Right atrium auricular region (tissue), 2 donors: ENCODE results near the gene SLC41A2. TPM values are rescaled to one million over a fixed set of nuclear protein-coding genes. Genes with fewer than 3 reads are reported as not detected.

Source experiments
- DNase-seq: peaks from one replicate; pipeline ENCODE4 v3.0.0-alpha.2; 2019; ENCODE audit warnings: low spot score
- H3K27ac ChIP-seq, 2 donors: fragments of 200-600 bp; sonication (generic); 1 replicate in 1 of 2; 2 replicates in 1 of 2; pipeline ENCODE4 v1.5.1; 2016 to 2019
- H3K27me3 ChIP-seq, 2 donors: fragments of 200-600 bp; sonication (generic); one replicate each; pipeline versions ENCODE4 v1.5.1 to v1.6.0; 2017 to 2019
- H3K36me3 ChIP-seq: fragments of 200-600 bp; sonication (generic); one replicate; pipeline ENCODE4 v1.5.1; 2016
- H3K4me1 ChIP-seq, 2 donors: fragments of 200-600 bp; sonication (generic); one replicate each; pipeline versions ENCODE4 v1.5.1 to v1.6.0; 2017 to 2019
- H3K4me3 ChIP-seq, 2 donors: fragments of 200-600 bp; sonication (generic); 1 replicate in 1 of 2; 2 replicates in 1 of 2; pipeline ENCODE4 v1.5.1; 2017 to 2019; ENCODE audit warnings: mild to moderate bottlenecking in 1 of 2, moderate library complexity in 1 of 2
- H3K9me3 ChIP-seq, 2 donors: fragments of 200-600 bp; sonication (generic); one replicate each; pipeline ENCODE4 v1.5.1; 2019
- total RNA-seq, 2 donors: library from RNA; depleted of rRNA; stranded (reverse); fragments of >200 nt; gene quantifications; one replicate each; pipeline ENCODE4 v1.1.0, GENCODE V29; 2016
- TF ChIP-seq, protein P1 (sequence below), 2 donors: fragments of 200-600 bp; sonication (generic); IDR thresholded peaks; one replicate each; pipeline ENCODE4 v1.5.1; 2019; ENCODE audit warnings: antibody characterized with exemption in 2 of 2

The SLC41A2 gene
- total RNA-seq, 2 donors from 2014 or later = 12.0 to 17.5 TPM

DNA sequence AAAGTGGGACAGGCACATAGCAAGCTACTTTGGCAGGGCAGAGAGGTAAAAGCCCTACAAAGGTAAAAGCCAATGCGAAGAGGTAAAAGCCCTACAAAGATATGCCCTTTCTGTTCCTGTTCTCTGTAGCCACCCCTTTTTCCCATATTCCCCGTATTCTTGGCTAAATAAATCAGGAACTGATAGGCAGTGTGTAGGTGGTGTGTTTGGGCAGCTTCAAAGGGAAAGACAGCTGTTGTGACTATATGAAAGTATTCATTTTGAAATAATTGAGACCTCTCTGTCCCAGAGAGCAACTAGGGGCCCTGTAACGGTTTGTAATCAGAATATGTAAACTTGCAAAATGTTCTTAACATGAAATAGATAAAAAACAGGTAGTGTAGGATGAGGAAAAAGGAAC, 11.3 kb upstream of the SLC41A2 start:
- Histone ChIP-seq H3K36me3 (no peaks in the 10 kb centered on the region), H3K27ac (no peak overlapping the region), H3K9me3 (no peaks in the 10 kb centered on the region), H3K4me3 (no peak overlapping the region), H3K27me3 (no peaks in the 10 kb centered on the region), H3K4me1 (no peaks in the 10 kb centered on the region)
- TF ChIP-seq, protein P1, sequence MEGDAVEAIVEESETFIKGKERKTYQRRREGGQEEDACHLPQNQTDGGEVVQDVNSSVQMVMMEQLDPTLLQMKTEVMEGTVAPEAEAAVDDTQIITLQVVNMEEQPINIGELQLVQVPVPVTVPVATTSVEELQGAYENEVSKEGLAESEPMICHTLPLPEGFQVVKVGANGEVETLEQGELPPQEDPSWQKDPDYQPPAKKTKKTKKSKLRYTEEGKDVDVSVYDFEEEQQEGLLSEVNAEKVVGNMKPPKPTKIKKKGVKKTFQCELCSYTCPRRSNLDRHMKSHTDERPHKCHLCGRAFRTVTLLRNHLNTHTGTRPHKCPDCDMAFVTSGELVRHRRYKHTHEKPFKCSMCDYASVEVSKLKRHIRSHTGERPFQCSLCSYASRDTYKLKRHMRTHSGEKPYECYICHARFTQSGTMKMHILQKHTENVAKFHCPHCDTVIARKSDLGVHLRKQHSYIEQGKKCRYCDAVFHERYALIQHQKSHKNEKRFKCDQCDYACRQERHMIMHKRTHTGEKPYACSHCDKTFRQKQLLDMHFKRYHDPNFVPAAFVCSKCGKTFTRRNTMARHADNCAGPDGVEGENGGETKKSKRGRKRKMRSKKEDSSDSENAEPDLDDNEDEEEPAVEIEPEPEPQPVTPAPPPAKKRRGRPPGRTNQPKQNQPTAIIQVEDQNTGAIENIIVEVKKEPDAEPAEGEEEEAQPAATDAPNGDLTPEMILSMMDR (IDR thresholded peaks at IDR 0.05) = no peak
- no peak for DNase-seq

DNA sequence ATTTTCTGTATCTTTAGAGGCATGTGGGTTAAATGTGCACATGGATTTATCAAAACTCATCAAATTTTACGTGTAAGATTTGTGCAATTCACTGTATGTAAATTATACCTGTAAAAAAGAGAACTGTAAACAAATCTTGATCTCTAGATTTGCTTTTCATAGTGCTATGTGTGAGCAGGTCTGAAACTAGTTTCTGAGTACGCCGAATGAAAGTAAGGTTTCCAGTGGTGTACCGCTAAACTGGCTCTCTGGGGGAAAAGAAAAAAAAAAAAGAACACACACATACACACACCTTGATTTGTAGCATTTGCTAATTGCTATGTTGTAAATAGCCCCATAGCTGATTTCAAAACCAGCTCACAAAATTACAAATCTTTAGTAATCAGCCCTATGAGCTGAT, 8.6 kb upstream of the SLC41A2 start:
- Histone ChIP-seq H3K27ac (no peak overlapping the region), H3K36me3 (no peaks in the 10 kb centered on the region), H3K4me3 (no peak overlapping the region), H3K9me3 (no peaks in the 10 kb centered on the region), H3K27me3 (no peaks in the 10 kb centered on the region), H3K4me1 (no peaks in the 10 kb centered on the region)
- TF ChIP-seq, protein P1 (IDR thresholded peaks at IDR 0.05) = no peak
- DNase-seq = no peak

- Histone ChIP-seq H3K27me3 (no peaks in the 10 kb centered on the region), H3K9me3 (no peaks in the 10 kb centered on the region), H3K4me3 (no peak overlapping the region), H3K27ac (no peak overlapping the region), H3K4me1 (no peaks in the 10 kb centered on the region), H3K36me3 (no peaks in the 10 kb centered on the region)
- TF ChIP-seq, protein P1 (IDR thresholded peaks at IDR 0.05) = no peak
- DNase-seq = no peak
These were observed 6.7 kb upstream of the SLC41A2 start for GRCh38 chr12:104964856-104965205.

DNA sequence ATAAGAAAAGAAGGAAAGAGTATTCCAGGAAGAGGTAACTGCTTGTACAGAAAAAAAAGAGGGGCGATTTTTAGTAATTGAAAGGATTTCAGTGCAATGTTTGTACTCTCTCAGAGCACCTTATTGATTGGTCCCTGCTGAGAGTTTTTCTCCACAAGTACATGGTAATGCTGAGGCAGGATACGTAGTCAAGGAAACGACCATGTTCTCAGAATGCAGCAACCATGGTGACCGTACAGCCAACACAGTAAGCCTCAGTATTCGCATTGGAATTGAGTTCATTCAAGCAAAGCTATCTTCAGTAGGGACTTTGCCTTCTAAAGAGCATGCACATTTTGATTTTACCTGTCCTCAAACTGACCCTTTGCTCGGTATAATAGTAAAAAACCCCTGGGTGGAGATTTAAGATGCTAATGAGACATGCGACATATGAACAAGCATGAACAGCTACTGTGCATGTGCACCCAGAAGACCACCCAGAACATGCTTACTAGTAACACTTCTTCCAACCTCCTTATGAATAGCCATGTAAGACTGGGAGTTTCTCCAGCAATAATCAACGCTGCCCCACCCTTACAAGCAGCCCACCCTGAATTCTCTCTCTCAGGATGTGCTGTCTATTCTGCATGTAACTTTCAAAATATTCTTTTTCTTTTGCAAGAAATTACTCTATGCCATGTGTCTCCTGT, 6.2 kb upstream of the SLC41A2 start:
- Histone ChIP-seq H3K4me1 (peaks cover 0 to 2% of the 10 kb centered on the region in 2 donors), H3K36me3 (no peaks in the 10 kb centered on the region)

GRCh38 chr12:104963757-104964156, 5.7 kb upstream of the SLC41A2 start:
- TF ChIP-seq, protein P1 (IDR thresholded peaks at IDR 0.05) = no peak
- DNase-seq = no peak
- Histone ChIP-seq H3K36me3 (no peaks in the 10 kb centered on the region), H3K27ac (no peak overlapping the region), H3K27me3 (no peaks in the 10 kb centered on the region), H3K9me3 (no peaks in the 10 kb centered on the region), H3K4me3 (no peak overlapping the region), H3K4me1 (peaks cover 0 to 6% of the 10 kb centered on the region in 2 donors)

More for the DNA sequence above, 6.2 kb upstream of the SLC41A2 start:
- no peak overlapping the region for H3K27ac ChIP-seq
- no peak for DNase-seq
- no peaks in the 10 kb centered on the region for H3K9me3 ChIP-seq
- no peak overlapping the region for H3K4me3 ChIP-seq
- H3K27me3 ChIP-seq = no peaks in the 10 kb centered on the region
- TF ChIP-seq, protein P1 (IDR thresholded peaks at IDR 0.05) = no peak

DNA sequence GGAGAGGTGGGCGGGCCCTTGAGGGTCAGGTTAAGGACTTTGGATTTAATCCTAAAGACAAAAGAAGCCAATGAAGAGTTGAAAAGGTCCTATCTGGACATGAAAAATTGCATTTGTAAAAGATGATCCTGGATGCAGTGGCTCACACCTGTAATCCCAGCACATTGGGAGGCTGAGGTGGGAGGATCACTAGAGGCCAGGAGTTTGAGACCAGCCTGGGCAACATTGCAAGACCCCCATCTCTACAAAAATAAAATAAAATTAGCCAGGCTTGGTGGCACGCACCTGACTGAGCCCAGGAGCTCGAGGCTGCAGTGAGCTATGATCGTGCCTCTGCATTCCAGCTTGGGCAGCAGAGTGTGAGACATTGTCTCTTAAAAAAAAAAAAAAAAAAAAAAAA, 2.4 kb upstream of the SLC41A2 start:
- TF ChIP-seq, protein P1 (IDR thresholded peaks at IDR 0.05) = no peak
- Histone ChIP-seq H3K9me3 (no peaks in the 10 kb centered on the region), H3K4me3 (no peak overlapping the region), H3K27me3 (no peaks in the 10 kb centered on the region), H3K36me3 (no peaks in the 10 kb centered on the region), H3K27ac (no peak overlapping the region), H3K4me1 (peaks cover 0 to 11% of the 10 kb centered on the region in 2 donors)
- no peak for DNase-seq
